HEK293 (cell line): ENCODE results near the gene TCF7L2.

Experiments used
- CTCF ChIP-seq: fragments of 450-650 bp; formaldehyde crosslinking; IDR thresholded peaks from 2 replicates; pipeline ENCODE4 v1.5.1; 2016; ENCODE audit warnings: missing biosample characterization, missing genetic modification characterization
- ELK4 ChIP-seq: IDR thresholded peaks from 2 replicates; pipeline ENCODE4 v1.6.1; 2011; ENCODE audit warnings: mild to moderate bottlenecking, low read depth, low read length, borderline replicate concordance
- ZBTB8A ChIP-seq: fragments of 450-650 bp; formaldehyde crosslinking; IDR thresholded peaks from 2 replicates; pipeline ENCODE4 v1.5.1; 2016; ENCODE audit warnings: missing biosample characterization, missing genetic modification characterization
- TF ChIP-seq, protein P1 (sequence below): fragments of 450-650 bp; formaldehyde crosslinking; IDR thresholded peaks from 2 replicates; pipeline ENCODE4 v1.5.1; 2016; ENCODE audit warnings: missing biosample characterization, missing genetic modification characterization

DNA sequence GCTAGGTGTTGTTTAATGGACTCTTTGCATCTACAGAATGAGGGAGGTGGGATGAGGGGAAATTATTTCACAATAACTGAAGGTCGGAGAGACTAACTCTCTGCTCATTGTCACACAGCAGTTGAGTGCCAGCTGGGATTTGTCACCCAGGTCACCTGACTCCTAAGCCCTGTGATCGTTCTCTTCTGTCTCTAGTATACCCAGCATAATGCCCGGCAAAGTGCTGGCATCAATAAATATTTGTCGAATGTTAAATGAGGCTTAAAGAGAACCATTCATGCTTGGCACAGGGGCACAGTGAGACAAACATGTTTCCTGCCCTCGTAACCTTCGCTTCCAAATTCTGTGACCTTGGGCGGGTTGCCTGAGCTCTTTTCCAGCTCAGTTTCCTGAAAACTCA is 70.8 kb downstream of the TCF7L2 start:
- no peak for TF ChIP-seq CTCF
- TF ChIP-seq, protein P1, sequence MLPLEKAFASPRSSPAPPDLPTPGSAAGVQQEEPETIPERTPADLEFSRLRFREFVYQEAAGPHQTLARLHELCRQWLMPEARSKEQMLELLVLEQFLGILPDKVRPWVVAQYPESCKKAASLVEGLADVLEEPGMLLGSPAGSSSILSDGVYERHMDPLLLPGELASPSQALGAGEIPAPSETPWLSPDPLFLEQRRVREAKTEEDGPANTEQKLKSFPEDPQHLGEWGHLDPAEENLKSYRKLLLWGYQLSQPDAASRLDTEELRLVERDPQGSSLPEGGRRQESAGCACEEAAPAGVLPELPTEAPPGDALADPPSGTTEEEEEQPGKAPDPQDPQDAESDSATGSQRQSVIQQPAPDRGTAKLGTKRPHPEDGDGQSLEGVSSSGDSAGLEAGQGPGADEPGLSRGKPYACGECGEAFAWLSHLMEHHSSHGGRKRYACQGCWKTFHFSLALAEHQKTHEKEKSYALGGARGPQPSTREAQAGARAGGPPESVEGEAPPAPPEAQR (tag by site-specific recombination) = no peak
- no peak for TF ChIP-seq ZBTB8A (tag by site-specific recombination)
- no peak for TF ChIP-seq ELK4
